GM12801 (cell line): ENCODE results near the gene CTDSP2.

ENCODE experiments used
- TF ChIP-seq, protein P1 (sequence below): IDR thresholded peaks from one replicate; pipeline ENCODE4 v1.5.1; 2011; ENCODE audit warnings: control low read depth; ENCODE audit not compliant: insufficient read length; ENCODE audit errors: extremely low read depth

The CTDSP2 gene

DNA sequence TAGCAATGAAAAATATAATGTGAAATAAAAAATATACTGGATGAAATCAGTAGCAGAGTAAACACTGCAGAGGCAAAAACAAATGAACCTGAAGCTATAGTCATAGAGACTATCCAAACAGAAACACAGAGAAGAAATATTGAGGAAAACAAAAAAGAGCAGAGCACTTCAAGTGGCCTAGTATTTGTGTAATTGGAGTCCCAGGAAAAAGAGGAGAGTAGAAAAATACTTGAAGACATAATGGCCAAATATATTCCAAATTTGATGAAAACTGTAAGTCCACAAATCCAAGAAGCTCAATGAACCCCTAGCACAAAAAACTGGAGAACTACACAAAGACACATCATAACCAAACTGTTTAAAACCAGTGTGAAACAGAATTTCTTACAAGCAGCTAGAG is 37.2 kb upstream of the CTDSP2 start:
- TF ChIP-seq, protein P1, sequence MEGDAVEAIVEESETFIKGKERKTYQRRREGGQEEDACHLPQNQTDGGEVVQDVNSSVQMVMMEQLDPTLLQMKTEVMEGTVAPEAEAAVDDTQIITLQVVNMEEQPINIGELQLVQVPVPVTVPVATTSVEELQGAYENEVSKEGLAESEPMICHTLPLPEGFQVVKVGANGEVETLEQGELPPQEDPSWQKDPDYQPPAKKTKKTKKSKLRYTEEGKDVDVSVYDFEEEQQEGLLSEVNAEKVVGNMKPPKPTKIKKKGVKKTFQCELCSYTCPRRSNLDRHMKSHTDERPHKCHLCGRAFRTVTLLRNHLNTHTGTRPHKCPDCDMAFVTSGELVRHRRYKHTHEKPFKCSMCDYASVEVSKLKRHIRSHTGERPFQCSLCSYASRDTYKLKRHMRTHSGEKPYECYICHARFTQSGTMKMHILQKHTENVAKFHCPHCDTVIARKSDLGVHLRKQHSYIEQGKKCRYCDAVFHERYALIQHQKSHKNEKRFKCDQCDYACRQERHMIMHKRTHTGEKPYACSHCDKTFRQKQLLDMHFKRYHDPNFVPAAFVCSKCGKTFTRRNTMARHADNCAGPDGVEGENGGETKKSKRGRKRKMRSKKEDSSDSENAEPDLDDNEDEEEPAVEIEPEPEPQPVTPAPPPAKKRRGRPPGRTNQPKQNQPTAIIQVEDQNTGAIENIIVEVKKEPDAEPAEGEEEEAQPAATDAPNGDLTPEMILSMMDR, result no peak

DNA sequence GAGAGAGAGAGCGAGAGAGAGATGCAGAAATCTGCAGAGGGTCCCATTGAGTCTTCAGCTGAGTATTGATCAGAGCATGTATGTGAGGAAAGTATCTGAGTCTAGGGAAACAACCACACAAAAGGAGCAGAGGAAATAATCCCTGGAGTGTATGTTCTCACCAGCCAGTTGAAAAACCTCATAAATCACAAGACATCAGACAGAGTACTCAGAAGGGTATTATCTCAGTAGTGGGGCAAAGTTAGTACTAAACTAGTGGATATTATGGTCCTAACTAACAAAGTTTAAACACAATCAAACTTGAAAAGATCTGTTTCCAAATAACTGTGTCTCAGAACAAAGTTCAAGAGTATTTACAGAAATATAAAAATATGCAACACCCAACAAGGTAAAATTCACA is 36.5 kb upstream of the CTDSP2 start:
- TF ChIP-seq, protein P1, result no peak

DNA sequence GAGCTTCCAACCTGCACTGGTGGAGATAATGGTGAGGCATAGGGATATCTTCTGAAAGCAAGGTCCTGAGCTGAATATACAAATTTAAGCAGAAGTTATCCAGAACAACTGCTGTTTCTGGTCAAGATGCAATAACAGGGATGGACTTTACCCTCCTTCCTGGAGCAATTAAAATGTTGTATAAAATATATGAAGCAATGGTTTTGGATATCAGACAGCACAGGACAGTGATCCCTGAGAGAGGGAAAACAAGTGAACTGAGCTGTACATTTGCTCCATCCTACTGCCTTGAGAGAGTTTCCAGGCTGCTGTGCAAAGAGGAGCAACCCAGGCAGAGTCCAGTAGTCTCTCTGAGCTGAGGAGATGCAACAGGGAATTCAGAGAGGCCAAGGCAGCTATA is 36.0 kb upstream of the CTDSP2 start:
- TF ChIP-seq, protein P1, result no peak

DNA sequence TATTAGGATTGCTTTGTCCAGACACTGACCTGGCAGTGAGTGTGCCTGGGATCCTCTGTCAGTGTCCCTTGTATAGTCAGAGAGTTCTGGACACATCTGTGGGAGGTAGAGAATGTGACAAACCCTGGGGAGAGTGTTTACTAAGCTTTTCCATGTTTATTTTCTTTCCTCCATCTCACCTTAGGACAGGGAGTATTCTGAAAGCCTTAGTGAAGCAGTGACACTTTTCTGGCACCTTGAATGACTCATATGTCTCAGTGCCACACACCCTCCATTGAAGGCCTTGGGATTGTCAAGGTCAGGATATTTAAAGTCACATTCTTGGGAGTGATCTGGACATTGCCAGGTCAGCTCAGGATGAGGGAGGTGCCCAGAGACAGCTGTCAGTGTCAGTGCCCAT is 34.9 kb upstream of the CTDSP2 start:
- TF ChIP-seq, protein P1, result no peak

DNA sequence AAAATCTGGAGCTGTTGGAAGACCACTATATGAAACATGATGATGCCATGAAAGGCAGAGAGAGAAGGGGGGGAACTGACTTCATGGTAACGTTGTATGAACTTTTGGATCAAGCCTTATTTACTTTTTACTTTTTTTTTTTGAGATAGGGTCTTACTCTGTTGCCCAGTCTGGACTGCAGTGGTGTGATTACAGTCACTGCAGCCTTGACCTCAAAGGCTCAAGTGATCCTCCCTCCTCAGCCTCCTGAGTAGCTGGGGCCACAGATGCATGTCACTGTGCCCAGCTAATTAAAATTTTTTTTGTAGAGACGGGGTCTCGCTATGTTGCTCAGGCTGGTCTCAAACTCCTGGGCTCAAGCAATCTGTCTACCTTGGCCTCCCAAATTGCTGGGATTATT is 31.3 kb upstream of the CTDSP2 start:
- TF ChIP-seq, protein P1, result no peak

DNA sequence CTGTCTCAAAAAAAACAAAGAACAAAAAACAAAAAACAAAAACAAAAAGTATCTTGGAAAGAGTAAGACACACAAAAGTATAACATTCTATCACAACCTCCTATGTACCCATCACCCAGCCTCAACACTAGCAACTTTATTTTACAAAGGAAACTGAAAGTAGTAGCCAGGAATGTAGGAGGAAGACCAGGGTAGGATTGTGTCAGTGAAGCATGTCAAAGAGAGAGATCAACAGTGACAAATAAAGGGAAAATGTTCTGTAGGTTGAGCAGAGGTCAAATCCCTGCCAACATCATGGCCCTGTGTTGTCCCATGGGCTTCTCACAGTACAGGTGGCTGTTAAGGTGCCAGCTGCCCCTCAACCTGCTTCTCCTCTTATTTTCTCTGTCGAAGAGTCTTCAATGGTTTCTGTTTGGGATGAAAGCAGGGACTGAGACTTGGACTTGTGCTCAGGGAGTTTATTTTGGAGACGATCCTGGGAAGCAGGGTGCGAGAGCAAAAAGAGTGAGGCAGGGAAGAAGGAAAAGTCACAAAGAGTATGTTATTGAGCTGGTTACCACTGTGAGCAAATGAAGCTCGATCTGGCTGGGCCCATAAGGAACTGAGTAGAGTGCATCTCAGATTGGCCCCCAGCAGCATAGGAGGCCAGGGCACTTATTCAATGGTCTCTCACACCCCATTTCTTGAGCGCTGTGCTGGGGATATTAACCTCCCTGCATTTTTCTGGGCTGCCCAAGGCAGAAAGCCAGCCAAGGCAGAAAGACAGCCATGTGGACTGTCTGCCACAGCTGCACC is 29.4 kb upstream of the CTDSP2 start:
- TF ChIP-seq, protein P1, result no peak

DNA sequence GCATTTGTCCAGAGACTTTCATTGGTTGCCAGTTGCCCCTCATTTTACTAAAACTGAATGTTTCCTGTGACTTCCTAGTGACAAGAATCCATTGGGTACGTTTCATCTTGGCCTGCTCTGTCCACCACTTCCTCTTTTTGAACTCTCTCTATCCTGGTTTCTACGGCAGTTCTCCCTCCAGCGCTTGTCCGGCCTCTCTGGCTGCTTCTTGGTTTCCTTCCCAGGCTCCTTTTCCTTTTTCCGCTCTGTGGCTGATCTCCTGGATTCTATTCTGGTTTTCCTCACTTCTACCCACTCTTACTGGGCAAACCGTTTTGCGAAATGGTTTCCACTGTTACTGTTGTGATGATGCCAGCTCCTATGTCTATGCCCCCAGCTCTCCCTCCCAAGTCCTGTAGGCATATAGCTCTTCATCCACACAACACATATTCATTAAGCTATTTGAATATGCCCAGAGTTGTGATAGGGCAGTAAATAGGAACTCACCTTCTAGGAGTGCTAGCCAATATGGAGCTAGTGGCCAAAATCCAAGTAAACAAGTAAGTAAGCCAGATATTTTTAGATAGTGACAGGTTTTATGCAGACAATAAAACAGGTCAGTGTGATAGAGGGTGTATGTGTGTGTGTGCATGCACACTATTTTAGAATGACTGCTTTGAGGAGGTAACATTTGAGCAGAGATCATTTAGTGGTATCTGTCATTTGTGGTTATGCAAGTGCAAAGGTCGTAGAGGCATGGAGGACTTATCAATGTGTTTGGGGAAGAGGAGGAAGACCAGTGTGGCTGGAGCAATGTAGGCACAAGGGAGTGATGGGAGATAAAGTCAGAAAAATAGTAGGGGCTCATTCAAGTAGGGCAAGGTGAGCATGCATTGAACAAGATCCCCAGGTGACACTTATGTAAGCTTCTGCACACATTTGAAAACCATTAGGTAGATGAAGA is 27.9 kb upstream of the CTDSP2 start:
- TF ChIP-seq, protein P1, result no peak
